Immature natural killer cell (primary cell): ENCODE results near the gene HSPB2. TPM values are rescaled to one million over a fixed set of nuclear protein-coding genes. Genes with fewer than 3 reads are reported as not detected.

Experiments
- DNase-seq, 3 donors: peaks; one replicate each; pipeline ENCODE4 v3.0.0; 2022; ENCODE audit warnings: mixed read lengths in 1 of 3
- H3K27ac Mint-ChIP-seq, 6 donors: one replicate each; pipeline ENCODE4 v1.8.0; 2020; ENCODE audit warnings: mixed read lengths in 6 of 6, mild to moderate bottlenecking in 5 of 6, inconsistent platforms in 4 of 6, moderate library complexity in 3 of 6
- H3K27me3 Mint-ChIP-seq, 3 donors: one replicate each; pipeline ENCODE4 v1.8.0; 2020 to 2021; ENCODE audit warnings: low read depth in 3 of 3, mild to moderate bottlenecking in 3 of 3, mixed read lengths in 3 of 3, moderate library complexity in 3 of 3, inconsistent platforms in 1 of 3
- H3K36me3 Mint-ChIP-seq, 3 donors: one replicate each; pipeline ENCODE4 v1.8.0; 2020; ENCODE audit warnings: mixed read lengths in 3 of 3, inconsistent platforms in 2 of 3, mild to moderate bottlenecking in 2 of 3
- H3K4me1 Mint-ChIP-seq, 2 donors: one replicate each; pipeline ENCODE4 v1.8.0; 2020; ENCODE audit warnings: inconsistent platforms in 2 of 2, mild to moderate bottlenecking in 2 of 2, mixed read lengths in 2 of 2, moderate library complexity in 1 of 2
- H3K4me3 Mint-ChIP-seq, 5 donors: one replicate each; pipeline ENCODE4 v1.8.0; 2020; ENCODE audit warnings: mild to moderate bottlenecking in 5 of 5, mixed read lengths in 5 of 5, inconsistent platforms in 3 of 5, moderate library complexity in 3 of 5
- H3K9me3 Mint-ChIP-seq, 6 donors: one replicate each; pipeline ENCODE4 v1.8.0; 2020; ENCODE audit warnings: mild to moderate bottlenecking in 6 of 6, mixed read lengths in 6 of 6, inconsistent platforms in 4 of 6, moderate library complexity in 3 of 6
- polyA plus RNA-seq, 3 donors: library from polyadenylated mRNA; unstranded; fragments of 300-500 nt; fragmentation: Illumina TruSeq; gene quantifications; one replicate each; pipeline ENCODE4 v1.2.3, GENCODE V29; 2021

HSPB2 gene
- polyA plus RNA-seq, 3 donors from 2014 or later = not detected

DNA sequence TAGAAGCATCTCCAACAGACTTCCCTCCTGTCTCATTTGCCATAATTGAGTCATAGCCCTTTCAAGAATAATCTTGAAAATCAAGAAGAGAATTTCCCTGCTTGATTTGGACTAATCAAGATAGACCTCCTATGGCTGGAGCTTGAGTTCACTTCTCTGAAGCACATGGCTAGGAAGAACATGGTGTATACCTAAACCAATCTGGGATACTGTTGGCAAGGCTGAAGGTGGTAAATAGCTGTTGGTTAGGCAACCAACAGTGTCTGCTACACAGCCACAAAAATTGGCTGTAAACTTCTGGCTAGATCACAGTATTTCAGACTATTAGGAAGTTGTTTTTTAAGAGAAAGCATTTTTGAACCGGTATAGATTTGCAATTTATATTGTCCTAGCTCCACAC, 5.9 kb upstream of the HSPB2 start:
- no peak for DNase-seq
- Mint-ChIP-seq H3K4me3 (no peak overlapping the region), H3K27me3 (peaks cover 5 to 15% (median 10%) of the 10 kb centered on the region in 3 donors), H3K4me1 (no peaks in the 10 kb centered on the region), H3K27ac (no peak overlapping the region), H3K36me3 (peaks cover 0 to 5% (median 4%) of the 10 kb centered on the region in 3 donors), H3K9me3 (peaks cover 0 to 2% (median 0%) of the 10 kb centered on the region in 6 donors)

DNA sequence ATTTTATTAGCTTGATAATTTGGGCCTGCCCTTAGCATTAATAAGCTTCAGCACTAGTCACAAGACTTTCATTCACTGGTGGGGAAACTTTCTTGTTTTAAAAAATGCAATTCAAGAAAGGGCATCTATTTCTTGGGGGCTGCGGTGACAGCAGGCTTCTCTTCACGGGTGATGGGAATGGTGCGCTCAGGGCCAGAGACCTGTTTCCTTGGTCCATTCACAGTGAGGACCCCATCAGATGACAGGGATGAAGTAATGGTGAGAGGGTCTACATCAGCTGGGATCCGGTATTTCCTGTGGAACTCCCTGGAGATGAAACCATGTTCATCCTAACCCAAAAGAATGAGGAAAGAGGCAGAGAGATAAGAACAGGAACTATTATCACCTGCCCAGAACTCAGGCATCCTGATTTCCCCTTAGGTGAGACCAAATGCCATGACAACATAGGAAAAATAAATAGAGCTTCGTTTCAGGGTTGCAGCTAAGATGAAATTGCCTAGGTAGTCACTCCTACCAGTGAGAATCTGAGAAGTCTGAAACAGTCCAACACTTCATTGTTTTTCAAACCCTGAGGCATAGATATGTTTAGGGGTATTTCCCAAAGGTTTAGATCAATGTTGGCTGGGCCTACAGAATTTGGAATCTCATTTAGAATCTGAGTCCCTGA, 3.8 kb upstream of the HSPB2 start:
- H3K4me1 Mint-ChIP-seq = no peaks in the 10 kb centered on the region
- H3K27me3 Mint-ChIP-seq = peaks cover 7 to 15% (median 12%) of the 10 kb centered on the region in 3 donors
- no peak overlapping the region for H3K27ac Mint-ChIP-seq
- peaks cover 0 to 4% (median 0%) of the 10 kb centered on the region in 3 donors for H3K36me3 Mint-ChIP-seq
- no peak overlapping the region for H3K4me3 Mint-ChIP-seq
- no peak for DNase-seq
- peaks cover 0 to 2% (median 0%) of the 10 kb centered on the region in 6 donors for H3K9me3 Mint-ChIP-seq

DNA sequence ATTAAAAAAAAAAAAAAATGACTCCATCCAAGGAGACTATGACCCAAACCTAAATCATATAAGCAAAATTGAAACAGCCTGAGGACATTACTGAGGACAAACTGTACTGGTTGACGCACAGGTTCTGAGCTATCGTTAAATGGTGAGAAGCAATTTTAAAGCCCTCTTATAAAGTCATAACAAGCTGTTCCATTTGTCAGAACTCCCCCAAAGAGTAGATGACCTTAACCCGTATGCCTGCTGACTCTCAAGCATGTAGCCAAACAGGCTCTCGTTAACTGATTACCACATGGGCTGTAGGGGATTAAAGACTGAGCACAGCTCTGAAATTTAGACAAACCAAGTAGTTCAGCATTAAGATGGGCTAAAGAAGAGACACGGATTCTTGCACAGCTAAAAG, 3.2 kb upstream of the HSPB2 start:
- no peak overlapping the region for H3K27ac Mint-ChIP-seq
- no peak for DNase-seq
- H3K27me3 Mint-ChIP-seq = peaks cover 7 to 18% (median 12%) of the 10 kb centered on the region in 3 donors
- H3K4me1 Mint-ChIP-seq = no peaks in the 10 kb centered on the region
- H3K9me3 Mint-ChIP-seq = peaks cover 0 to 2% (median 0%) of the 10 kb centered on the region in 6 donors
- H3K4me3 Mint-ChIP-seq = no peak overlapping the region
- peaks cover 0 to 4% (median 0%) of the 10 kb centered on the region in 3 donors for H3K36me3 Mint-ChIP-seq

DNA sequence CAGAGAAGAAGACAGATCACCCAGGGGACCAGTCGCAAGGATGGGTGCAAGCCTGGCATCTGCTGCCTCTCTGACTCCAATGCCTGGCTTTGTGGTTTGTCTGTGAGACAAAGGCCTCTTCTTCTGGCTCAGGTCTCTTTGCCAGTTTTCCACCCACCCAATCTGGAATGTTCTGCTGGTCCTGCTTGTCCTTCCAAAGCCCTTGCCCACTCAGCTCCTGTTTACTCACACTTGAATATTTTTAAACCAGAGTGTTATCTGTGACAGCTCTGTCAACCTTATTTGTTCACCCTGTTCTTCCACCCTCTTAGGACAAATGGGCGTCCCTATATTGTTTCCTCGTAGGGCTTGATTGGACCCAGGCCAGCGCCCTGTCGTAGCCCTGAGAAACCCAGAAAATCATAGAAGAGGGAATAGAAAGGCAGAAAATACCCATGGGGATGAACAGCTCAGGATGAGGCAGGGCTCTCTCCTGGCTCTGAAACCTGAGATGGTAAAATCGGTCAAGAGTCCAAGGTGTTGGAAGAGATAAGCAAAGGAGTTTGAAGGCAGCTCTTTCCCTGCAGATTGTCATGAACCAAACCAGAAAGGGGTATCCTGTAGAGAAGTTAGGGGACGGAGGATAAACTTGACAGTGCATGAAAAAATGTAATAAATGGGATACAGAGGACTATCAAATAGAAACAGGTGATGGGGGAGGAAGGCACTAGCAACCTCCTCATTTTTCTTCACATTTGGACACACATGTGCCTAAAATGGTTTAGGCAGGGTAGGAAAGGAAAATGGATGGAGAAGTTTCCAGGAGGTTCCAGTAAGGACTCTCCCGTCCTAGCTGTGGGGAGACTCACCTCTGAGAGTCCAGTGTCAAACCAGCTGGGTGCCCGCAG, 1.6 kb upstream of the HSPB2 start:
- H3K27ac Mint-ChIP-seq = no peak overlapping the region
- H3K4me1 Mint-ChIP-seq = no peaks in the 10 kb centered on the region
- H3K9me3 Mint-ChIP-seq = peaks cover 0 to 2% (median 0%) of the 10 kb centered on the region in 6 donors
- H3K36me3 Mint-ChIP-seq = no peaks in the 10 kb centered on the region
- peaks cover 12 to 16% (median 15%) of the 10 kb centered on the region in 3 donors for H3K27me3 Mint-ChIP-seq
- no peak for DNase-seq
- H3K4me3 Mint-ChIP-seq = no peak overlapping the region

DNA sequence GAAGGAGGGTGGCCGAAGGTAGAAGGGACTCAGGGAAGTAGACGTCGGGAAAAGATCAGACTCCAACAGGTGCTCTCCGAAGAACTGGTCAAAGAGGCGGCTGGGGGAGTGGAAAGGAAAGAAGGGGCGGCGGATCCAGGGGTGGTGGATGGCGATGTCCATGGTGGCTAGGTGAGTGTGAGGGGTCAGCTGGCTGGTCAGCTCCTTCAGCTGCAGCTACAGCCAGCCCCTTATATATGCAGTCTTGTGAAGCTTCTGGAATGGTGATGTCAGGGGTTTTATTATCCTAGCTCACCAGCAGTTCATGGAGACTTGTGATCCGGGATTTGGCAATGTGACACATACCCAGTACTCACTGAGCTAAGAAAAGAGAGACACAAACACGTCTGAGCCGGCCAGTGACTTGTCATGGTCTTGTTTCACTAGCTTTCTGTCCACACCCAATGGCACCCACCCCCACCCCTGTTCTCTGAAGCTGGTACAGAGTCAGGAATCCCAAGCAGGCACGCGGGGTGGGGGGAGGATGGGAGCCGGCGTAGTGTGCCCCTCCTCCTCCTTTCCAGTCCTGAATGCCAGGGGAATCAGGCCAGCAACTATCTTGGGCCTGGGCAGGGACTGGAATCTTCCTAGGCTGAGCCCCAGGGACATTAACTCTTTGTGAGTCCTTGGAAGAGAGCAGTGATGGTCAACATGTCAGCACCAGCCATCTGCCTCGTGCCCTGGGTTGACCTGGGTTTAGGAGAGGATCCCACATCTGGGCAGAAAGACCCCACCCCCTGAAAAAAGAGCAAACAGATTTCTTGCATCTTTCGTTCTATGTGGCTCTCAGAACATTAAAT, 752 bp upstream of the HSPB2 start, which contains the start of gene CRYAB:
TSS of gene CRYAB (minus strand) at position 208 of the 839 bp plus-strand sequence. CDS start at position 162, 46 bp downstream.
- Mint-ChIP-seq H3K9me3 (peaks cover 0 to 4% (median 0%) of the 10 kb centered on the region in 6 donors), H3K36me3 (no peaks in the 10 kb centered on the region), H3K27ac (no peak within 1 kb of the TSS), H3K4me3 (no peak within 1 kb of the TSS), H3K4me1 (no peaks in the 10 kb centered on the region), H3K27me3 (peaks cover 16 to 18% (median 17%) of the 10 kb centered on the region in 3 donors)
- DNase-seq = no peak

DNA sequence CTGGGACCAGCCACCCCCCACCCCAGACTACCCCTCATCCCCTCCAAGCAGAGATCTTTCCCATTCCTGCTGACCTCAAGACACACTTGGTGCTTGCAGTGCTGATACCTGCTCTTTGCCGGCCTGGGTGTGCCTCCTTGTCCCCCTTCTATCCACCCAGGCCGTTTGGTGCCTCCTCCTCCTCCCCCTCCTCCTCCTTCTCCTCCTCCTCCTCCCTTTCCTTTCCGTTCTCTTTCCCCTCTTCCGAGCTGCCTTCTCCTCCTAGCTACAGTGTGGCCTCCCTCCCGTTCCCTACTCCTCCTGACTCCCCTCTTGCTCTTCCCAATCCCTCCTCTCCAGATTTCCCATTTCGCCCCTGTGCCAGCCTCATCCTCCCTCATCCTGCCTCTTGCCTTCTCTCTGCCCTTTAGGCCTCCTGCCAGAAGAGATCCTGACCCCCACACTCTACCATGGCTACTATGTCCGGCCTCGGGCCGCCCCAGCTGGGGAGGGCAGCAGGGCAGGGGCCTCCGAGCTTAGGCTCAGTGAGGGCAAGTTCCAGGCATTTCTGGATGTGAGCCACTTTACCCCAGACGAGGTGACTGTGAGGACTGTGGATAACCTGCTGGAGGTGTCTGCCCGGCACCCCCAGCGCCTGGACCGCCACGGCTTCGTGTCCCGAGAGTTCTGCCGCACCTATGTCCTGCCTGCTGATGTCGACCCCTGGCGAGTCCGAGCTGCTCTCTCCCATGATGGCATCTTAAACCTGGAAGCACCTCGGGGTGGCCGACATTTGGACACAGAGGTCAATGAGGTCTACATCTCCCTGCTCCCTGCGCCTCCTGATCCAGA, 712 bp downstream of the HSPB2 start:
- peaks cover 15 to 18% (median 16%) of the 10 kb centered on the region in 3 donors for H3K27me3 Mint-ChIP-seq
- H3K4me1 Mint-ChIP-seq = no peaks in the 10 kb centered on the region
- H3K9me3 Mint-ChIP-seq = peaks cover 0 to 4% (median 0%) of the 10 kb centered on the region in 6 donors
- no peak overlapping the region for H3K27ac Mint-ChIP-seq
- DNase-seq = no peak
- peaks cover 0 to 4% (median 0%) of the 10 kb centered on the region in 3 donors for H3K36me3 Mint-ChIP-seq
- no peak overlapping the region for H3K4me3 Mint-ChIP-seq

DNA sequence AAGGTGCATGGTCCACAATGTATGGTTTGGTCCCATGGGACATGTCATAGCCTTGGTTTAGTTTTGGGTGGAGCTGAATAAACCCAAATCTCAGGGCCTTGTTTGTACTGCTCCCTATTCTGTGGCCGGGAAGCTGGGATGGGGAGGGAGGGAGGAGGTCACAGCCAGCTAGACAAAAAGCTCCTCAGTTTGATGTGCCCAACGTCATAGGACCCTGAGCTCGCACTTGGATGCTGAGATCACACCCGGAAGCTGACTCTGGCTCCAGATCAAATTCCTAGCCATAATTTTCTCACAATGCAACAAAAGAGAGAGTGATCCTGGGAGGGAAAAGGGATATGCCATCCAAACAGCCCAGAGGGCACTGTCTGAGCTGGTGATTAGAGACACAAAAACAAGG, 1.5 kb downstream of the HSPB2 start:
- Mint-ChIP-seq H3K4me3 (no peak overlapping the region), H3K9me3 (peaks cover 0 to 4% (median 0%) of the 10 kb centered on the region in 6 donors), H3K36me3 (peaks cover 0 to 4% (median 0%) of the 10 kb centered on the region in 3 donors), H3K27ac (no peak overlapping the region), H3K27me3 (peaks cover 15 to 18% (median 16%) of the 10 kb centered on the region in 3 donors), H3K4me1 (no peaks in the 10 kb centered on the region)
- DNase-seq = no peak

DNA sequence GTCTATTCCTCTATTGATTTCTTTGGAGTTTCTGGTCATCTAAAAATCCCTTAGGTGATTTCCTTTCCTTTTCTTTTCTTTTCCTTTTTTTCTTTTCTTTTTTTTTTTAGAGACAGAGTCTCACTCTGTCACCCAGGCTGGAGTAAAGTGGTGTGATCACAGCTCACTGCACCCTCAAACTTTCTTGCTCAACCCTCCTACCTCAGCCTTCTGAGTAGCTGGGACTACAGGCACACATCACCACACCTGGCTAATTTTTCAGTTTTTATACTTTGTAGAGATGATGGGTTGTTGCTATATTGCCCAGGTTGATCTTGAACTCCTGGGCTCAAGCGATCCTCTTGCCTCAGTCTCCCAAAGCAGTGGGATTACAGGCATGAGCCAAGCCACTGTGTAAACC, 4.2 kb downstream of the HSPB2 start:
- DNase-seq = no peak
- Mint-ChIP-seq H3K27ac (no peak overlapping the region), H3K4me3 (no peak overlapping the region), H3K4me1 (no peaks in the 10 kb centered on the region), H3K27me3 (peaks cover 7 to 16% (median 8%) of the 10 kb centered on the region in 3 donors), H3K36me3 (peaks cover 0 to 4% (median 0%) of the 10 kb centered on the region in 3 donors), H3K9me3 (peaks cover 0 to 1% (median 0%) of the 10 kb centered on the region in 6 donors)

DNA sequence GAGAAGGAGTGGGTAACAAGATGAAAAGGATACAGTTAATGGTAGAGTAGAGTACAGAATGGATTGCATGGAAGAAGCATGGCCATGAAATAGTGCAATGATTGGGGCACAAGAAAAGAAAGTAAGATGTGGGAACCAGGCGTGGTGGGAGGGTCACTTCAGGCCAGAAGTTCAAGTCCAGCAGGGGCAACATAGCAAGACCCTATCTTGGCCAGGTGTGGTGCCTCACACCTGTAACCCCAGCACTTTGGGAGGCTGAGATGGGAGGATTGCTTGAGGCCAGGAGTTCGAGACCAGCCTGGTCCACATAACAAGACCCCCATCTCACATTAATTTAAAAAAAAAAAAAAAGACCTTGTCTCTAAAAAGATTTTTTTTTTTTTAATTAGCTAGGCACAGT, 4.8 kb downstream of the HSPB2 start:
- H3K4me3 Mint-ChIP-seq = no peak overlapping the region
- H3K36me3 Mint-ChIP-seq = peaks cover 0 to 4% (median 0%) of the 10 kb centered on the region in 3 donors
- DNase-seq = no peak
- no peaks in the 10 kb centered on the region for H3K4me1 Mint-ChIP-seq
- H3K27me3 Mint-ChIP-seq = peaks cover 7 to 15% (median 8%) of the 10 kb centered on the region in 3 donors
- H3K27ac Mint-ChIP-seq = no peak overlapping the region
- H3K9me3 Mint-ChIP-seq = peaks cover 0 to 1% (median 0%) of the 10 kb centered on the region in 6 donors

DNA sequence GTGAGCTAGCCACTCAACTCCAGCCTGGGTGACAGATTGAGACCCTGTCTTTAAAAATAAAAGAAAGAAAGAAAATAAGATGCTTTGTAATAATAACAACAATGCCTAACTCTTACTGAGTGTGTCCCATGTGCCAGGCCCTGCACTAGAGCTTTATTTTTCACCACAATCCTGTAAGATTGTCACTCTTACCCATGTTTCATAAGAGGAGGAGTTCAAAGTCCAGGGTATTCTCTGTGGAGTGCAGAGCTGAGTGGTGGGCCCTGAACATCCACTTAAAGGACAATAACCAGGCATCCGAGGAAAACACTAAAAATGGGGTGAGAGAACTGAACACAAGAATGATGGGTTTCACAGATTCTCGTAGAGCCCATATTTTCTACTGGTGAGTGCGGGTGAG, 5.3 kb downstream of the HSPB2 start:
- Mint-ChIP-seq H3K4me1 (no peaks in the 10 kb centered on the region), H3K4me3 (no peak overlapping the region), H3K27me3 (peaks cover 7 to 15% (median 8%) of the 10 kb centered on the region in 3 donors), H3K36me3 (peaks cover 0 to 4% (median 0%) of the 10 kb centered on the region in 3 donors), H3K9me3 (peaks cover 0 to 1% (median 0%) of the 10 kb centered on the region in 6 donors), H3K27ac (no peak overlapping the region)
- DNase-seq = no peak

DNA sequence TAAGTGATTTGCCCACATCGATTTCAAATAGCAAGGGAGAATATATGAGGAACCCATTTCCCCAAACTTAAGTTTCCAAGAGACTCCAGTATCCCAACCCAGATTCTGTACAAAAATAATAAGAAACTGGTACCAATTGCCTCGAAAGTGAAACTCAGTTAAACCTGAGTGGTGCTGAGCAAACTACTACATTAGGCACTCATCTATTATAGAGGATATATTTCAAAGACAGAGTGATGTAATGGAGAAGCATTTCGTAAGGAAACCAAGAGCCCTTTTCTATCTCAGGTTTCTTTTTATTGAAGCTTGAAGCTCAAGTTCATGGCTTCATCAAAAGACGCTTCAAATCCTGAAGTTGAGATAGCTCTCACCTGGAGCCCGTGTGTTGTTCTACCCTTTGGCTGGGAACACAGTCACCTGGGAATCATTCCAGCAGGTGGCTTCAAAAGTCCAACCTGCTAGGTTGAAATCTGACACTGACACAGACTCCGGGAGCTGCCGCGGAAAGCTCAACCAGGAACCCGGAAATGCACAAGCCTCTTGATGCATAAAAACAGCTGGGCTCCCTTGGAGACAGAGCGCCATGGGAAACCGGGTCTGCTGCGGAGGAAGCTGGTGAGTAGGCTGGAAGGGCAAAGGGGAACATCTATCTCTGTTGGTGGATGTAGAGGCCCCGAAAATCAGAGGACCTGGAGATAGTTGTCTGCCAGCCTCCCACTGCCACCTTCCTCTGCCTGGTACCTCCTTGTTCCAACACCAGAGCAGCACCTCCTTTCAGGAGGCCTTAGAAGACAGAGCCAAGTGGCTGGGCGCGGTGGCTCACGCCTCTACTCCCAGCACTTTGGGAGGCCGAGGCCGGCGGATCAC, 6.1 kb downstream of the HSPB2 start, which contains the start of gene C11orf52:
TSS of gene C11orf52 (plus strand) at position 524 of the 867 bp plus-strand sequence. CDS start at position 584, 60 bp downstream.
- no peak within 1 kb of the TSS for H3K27ac Mint-ChIP-seq
- H3K9me3 Mint-ChIP-seq = peaks cover 0 to 1% (median 0%) of the 10 kb centered on the region in 6 donors
- H3K36me3 Mint-ChIP-seq = peaks cover 0 to 4% (median 0%) of the 10 kb centered on the region in 3 donors
- peaks cover 7 to 13% (median 9%) of the 10 kb centered on the region in 3 donors for H3K27me3 Mint-ChIP-seq
- no peak within 1 kb of the TSS for H3K4me3 Mint-ChIP-seq
- no peak for DNase-seq
- H3K4me1 Mint-ChIP-seq = no peaks in the 10 kb centered on the region

DNA sequence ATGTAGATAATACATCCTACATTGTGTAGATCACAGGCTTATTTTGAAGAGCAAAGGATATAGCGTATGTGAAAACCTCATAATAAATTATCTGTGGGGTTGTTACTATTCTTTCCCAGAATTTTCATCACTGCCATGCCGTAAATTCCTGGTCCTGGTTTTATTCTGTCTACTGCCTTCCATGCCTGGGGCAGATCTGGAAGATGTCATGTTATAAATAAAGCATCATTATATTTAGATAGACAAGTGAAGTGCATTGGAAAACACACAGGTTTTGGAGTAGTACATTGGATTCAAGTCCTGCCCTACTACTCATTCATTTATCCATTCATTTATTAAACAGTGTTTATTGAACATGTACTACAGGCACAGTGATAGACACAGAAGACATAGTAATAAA, 8.4 kb downstream of the HSPB2 start:
- Mint-ChIP-seq H3K36me3 (peaks cover 0 to 4% (median 0%) of the 10 kb centered on the region in 3 donors), H3K4me3 (no peak overlapping the region), H3K27me3 (peaks cover 3 to 10% (median 8%) of the 10 kb centered on the region in 3 donors), H3K27ac (no peak overlapping the region), H3K4me1 (peaks cover 3 to 4% of the 10 kb centered on the region in 2 donors), H3K9me3 (peaks cover 0 to 1% (median 0%) of the 10 kb centered on the region in 6 donors)
- no peak for DNase-seq
